ENCODE data around the gene KCNE1. TPM values are rescaled to one million over a fixed set of nuclear protein-coding genes. Genes with fewer than 3 reads are reported as not detected.
"Not testable (repeated sequence)": the region's sequence is repeated elsewhere in the genome, so short reads cannot be mapped to it uniquely, and the experiment has no call there.

The KCNE1 gene
- polyA plus RNA-seq, 4 donors: 0.51 to 1.1 (median 0.76) TPM

GRCh38 chr21:34429710-34430109 is 82.3 kb downstream of the KCNE1 start:
- DNase-seq (ENCODE audit: low read depth in 4 of 4, low spot score in 3 of 4): not testable (repeated sequence)

- DNase-seq (ENCODE audit: low read depth in 4 of 4, low spot score in 3 of 4): not testable (repeated sequence)
Measured at GRCh38 chr21:34428441-34428840, 83.6 kb downstream of the KCNE1 start.

GRCh38 chr21:34427339-34427738 is 84.7 kb downstream of the KCNE1 start:
- not testable (repeated sequence) for DNase-seq (ENCODE audit: low read depth in 4 of 4, low spot score in 3 of 4)

GRCh38 chr21:34423805-34424204 is 88.2 kb downstream of the KCNE1 start, which contains the start of gene SMIM34:
SMIM34 (minus strand) TSS chr21:34423951; CDS start chr21:34423839, 112 bp downstream.
- DNase-seq (ENCODE audit: low read depth in 4 of 4, low spot score in 3 of 4): not testable (repeated sequence)

- not testable (repeated sequence) for DNase-seq (ENCODE audit: low read depth in 4 of 4, low spot score in 3 of 4)
Measured at GRCh38 chr21:34417448-34418077, 94.4 kb downstream of the KCNE1 start.

- DNase-seq (ENCODE audit: low read depth in 4 of 4, low spot score in 3 of 4): not testable (repeated sequence)
Measured at GRCh38 chr21:34407294-34407693, 104.7 kb downstream of the KCNE1 start.

GRCh38 chr21:34406676-34407075 is 105.3 kb downstream of the KCNE1 start:
- DNase-seq (ENCODE audit: low read depth in 4 of 4, low spot score in 3 of 4): not testable (repeated sequence)

- DNase-seq (ENCODE audit: low read depth in 4 of 4, low spot score in 3 of 4): not testable (repeated sequence)
Measured at GRCh38 chr21:34406102-34406501, 105.9 kb downstream of the KCNE1 start.

GRCh38 chr21:34405686-34406085 is 106.3 kb downstream of the KCNE1 start:
- DNase-seq (ENCODE audit: low read depth in 4 of 4, low spot score in 3 of 4): not testable (repeated sequence)

- DNase-seq (ENCODE audit: low read depth in 4 of 4, low spot score in 3 of 4): not testable (repeated sequence)
Measured at GRCh38 chr21:34404742-34405141, 107.3 kb downstream of the KCNE1 start.

GRCh38 chr21:34400522-34400921 is 111.5 kb downstream of the KCNE1 start:
- DNase-seq (ENCODE audit: low read depth in 4 of 4, low spot score in 3 of 4): not testable (repeated sequence)

Other genes starting within 250 kb of the KCNE1 start
- gene KCNE2, start 148.2 kb downstream of the KCNE1 start, polyA plus RNA-seq (ENCODE audit: insufficient read length in 4 of 4): 1 to 10 TPM in 3 of 4 donors, under 1 TPM in 1; 0.93 to 1.6 (median 1.3) TPM
- gene SMIM11, start 136.7 kb downstream of the KCNE1 start, polyA plus RNA-seq (ENCODE audit: insufficient read length in 4 of 4): 10 to 100 TPM in 1 of 4 donors, 1 to 10 TPM in 3; 4.8 to 12.5 (median 6.3) TPM
- gene SMIM34, start 88.3 kb downstream of the KCNE1 start, polyA plus RNA-seq (ENCODE audit: insufficient read length in 4 of 4): under 1 TPM; 0.22 to 0.46 (median 0.31) TPM
- gene RCAN1, start 102.9 kb upstream of the KCNE1 start, polyA plus RNA-seq (ENCODE audit: insufficient read length in 4 of 4): 10 to 100 TPM; 34.8 to 39.6 (median 37.2) TPM
- gene CLIC6, start 156.8 kb upstream of the KCNE1 start, polyA plus RNA-seq (ENCODE audit: insufficient read length in 4 of 4): 1 to 10 TPM; 1.7 to 3.9 (median 2.7) TPM

Data from right renal pelvis (tissue), 4 donors.